GM21367 (cell line): Measurements from ENCODE around the gene EPS8L3.
"Not testable (repeated sequence)": the region's sequence is repeated elsewhere in the genome, so short reads cannot be mapped to it uniquely, and the experiment has no call there.

ENCODE experiments used
- ATAC-seq: cut with Tn5 transposase; IDR thresholded peaks from one replicate; pipeline ENCODE4 v1.9.1; 2021; ENCODE audit not compliant: unreplicated experiment

EPS8L3 gene, protein sequence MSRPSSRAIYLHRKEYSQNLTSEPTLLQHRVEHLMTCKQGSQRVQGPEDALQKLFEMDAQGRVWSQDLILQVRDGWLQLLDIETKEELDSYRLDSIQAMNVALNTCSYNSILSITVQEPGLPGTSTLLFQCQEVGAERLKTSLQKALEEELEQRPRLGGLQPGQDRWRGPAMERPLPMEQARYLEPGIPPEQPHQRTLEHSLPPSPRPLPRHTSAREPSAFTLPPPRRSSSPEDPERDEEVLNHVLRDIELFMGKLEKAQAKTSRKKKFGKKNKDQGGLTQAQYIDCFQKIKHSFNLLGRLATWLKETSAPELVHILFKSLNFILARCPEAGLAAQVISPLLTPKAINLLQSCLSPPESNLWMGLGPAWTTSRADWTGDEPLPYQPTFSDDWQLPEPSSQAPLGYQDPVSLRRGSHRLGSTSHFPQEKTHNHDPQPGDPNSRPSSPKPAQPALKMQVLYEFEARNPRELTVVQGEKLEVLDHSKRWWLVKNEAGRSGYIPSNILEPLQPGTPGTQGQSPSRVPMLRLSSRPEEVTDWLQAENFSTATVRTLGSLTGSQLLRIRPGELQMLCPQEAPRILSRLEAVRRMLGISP

DNA sequence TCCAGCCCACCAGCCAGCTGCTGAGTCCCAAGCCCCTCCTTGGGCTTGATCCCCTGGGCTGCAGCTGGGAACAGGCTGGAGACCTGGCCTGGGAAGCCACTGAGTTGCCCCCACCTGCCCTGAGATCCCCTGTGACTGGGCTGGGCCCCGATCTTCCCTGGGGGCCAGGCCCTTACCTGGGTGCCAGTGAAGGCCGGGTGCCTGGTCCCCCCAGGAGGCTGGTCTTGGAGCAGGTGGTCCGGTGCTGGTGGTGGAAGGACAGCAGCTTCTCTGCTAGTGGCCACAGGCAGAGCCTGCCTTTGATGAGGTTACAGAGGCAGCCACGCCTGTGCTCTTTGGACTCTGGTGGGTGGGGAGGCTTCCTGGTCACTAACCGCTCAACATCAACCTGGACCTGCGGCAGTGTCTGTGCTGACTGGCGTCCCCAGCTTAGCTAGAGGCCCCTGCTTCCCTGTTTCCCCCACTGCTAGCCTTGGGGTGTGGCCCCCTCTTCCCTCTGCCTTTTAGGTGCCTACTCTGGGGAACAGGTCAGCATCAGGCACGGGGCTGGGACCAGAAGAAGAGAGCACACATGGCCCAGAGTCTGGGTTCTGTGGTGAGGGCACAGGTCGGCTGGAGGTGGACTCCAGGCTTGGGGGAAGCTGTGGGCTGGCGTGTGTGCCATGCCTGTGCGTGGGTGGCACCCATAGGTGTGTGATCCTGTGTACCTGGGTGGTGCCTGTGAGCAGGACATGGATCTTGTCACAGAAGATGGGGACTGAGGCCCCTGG, at the start of gene EPS8L3:
EPS8L3 (minus strand) TSS at position 278 of the 770 bp plus-strand sequence. CDS start 2,174 bp downstream, outside the sequence.
- no peak for ATAC-seq

DNA sequence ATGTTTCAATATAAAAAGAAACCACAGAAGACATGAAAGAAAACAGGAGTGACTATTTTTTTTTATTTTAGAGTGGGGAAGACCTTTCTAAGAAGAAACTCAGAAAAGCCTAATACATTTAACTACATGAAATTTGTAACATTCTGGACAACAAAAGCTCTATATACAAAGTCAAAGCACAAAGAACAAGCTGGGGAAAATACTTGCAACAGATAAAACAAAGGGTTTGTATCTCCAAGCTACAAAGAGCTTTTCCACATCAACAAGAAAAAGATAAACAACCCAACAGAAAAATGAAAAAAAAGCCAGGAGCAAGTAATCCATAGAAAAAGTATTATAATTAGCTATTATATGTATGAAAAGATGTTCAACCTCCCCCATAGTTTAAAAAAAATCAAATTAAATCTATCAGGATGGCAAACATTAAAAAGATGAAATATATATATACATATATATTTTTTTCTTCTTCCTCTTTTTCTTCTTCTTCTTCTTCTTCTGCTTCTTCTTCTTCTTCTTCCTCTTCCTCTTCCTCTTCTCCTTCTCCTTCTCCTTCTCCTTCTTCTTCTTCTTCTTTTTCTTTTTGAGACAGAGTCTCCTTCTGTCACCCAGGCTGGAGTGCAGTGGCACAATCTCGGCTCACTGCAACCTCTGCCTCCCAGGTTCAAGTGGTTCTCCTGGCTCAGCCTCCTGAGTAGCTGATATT, 49.1 kb upstream of the EPS8L3 start:
- no peak for ATAC-seq

DNA sequence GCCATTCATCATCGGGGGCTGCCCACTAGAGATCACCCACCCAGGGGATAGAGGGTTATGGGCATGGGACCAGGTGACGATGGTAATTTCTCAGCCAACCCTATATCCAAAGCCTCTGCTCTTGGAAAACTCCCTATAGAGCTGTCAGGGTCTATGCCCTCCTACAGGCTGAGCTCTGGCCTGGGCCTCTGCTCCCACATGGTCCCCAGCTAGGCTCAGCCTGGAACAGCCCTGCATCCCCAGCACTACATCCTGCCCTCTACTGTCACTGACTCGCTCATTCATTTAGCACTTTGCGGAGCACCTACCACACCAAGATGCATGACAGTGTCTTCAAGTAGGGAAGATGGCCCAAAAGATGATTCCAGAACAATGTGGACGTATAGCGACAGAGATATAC, 45.0 kb upstream of the EPS8L3 start:
- ATAC-seq = no peak

DNA sequence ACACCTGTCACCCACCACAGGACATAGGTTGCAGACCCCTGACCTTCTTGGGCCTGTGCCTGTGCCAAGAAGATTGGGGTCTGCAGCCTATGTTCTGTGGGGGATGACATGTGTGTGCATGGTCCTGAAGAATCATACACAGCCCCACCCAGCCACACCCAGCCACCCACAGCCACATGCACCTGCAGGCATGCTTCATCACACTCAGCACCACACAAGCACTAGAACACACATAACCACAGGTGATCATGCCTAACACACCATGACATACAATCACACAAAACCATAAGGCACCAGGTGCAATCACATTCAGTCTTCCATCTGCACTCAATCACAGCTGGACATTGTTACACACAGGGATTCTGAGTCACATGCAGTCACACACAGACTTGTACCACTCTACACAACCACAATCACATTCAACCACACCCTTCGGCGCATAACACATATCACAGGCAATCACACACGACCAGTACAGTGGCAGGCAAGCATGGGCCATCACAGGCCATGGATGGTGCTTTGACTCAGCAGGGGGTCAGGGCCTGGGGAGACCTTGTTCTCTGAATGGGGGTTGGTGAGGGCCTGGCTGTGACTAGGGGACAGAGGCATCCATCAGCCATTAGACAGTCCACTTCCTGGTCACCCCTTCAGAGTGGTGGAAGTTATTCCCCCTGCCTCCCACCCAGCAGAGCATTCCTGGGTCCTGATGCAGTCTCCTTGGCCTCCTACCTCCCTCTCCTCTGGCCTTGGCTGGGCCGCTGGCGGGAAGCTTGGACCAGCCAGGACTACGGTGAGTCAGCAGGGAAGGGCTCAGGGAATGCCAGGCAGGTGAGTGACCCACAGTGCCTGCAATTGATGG, 44.3 kb upstream of the EPS8L3 start:
- no peak for ATAC-seq

DNA sequence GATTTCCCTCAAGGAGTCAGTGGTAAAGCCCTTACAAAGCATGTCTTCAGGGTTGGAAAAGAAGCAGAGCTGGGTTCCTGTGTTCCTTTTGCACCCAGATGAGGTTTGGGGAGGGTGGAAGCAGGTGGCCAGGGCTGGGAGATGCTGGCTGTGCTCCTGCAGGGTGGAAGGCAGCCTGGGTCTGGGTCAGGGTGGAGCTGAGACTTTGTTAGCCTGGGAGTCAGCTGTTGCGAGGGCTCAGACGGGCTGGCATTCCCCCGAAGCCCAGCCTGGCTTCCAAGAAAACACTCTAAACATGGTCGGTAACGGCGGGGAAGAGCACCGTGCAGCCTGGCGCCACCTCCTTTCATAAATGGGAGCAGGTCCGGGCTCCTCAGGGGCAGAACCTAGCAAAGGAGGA, 43.7 kb upstream of the EPS8L3 start:
- no peak for ATAC-seq

DNA sequence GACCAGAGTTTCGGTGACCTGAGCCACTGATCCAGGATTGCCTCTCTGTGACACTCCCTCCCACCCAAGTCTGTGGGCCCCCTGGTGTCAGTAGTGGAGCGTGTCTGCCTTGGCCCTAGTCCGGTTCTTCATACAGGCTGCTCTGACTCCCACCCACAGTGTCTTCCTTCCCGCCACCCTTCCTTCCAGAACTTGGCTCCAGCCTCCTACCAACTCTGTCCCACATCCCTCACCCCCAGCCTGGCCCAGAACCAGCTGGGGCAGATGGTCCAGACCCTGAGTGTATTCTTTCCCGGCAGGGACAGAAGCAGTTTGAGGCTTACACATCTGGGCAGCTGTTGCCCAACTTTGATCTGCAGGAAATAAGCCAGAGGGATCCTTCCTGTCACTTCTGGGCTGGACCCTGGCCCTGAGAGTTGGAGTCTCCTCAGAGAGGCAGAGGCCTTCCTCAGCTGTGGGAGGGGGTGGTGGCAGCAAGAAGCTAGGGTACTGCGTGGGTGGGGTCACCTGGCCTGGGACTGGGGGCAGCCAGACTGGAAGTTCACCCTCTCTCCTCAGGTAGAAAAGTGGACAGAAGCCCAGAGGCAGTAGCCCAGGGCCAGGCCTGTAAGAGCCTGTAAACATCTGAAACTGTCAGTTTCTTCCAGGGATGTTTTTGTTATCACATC, 43.1 kb upstream of the EPS8L3 start:
- no peak for ATAC-seq

DNA sequence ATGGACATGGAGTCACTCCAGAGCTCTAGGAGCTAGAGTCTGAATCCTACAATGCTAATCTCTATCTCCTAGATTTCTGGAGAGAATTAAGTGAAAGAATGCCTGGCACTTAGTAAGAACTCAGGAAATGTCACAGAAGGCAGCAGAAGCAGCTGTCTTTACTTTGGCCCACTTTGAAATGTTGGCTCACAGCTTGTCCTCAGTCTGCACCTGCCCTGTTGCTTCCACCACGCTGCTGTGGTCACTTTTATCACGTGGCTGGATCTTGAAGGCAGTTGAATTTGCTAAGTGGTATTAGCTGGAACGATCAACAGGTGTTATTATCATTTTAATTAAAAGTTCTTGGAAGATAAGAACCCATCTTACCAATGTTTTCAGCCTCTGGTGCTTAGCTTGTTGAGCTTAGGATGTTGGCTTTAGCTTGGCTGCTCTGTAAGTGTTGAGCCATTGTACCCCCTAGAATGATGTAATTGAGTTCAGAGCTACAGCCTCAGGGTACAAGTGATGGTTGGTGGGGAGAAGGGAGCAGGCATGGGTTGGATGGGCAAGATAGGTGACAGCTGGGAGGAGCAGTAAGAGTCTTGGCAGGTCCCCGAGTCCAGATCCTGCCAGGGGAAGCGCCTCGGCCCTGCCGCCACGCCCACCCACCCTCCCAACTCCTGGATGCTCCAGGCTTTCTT, 41.9 kb upstream of the EPS8L3 start:
- no peak for ATAC-seq

DNA sequence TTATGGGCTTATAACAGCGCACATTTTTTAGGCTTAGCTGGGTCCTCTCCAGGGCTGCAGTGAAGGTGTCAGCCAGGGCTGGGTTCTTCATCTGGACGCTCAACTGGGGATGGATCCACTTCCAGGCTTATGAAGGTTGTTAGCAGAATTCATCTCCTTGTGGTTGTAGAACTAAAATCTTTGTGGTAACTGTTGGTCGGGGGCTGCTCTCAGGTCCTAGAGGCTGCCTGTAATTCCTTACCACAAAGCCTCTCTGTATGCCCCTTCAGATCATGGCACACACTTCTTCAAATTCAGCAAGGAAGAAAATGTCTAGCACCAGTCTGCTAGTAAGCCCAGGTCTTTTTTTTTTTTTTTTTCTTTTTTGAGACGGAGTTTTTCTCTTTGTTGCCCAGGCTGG, 40.9 kb upstream of the EPS8L3 start:
- ATAC-seq = no peak

DNA sequence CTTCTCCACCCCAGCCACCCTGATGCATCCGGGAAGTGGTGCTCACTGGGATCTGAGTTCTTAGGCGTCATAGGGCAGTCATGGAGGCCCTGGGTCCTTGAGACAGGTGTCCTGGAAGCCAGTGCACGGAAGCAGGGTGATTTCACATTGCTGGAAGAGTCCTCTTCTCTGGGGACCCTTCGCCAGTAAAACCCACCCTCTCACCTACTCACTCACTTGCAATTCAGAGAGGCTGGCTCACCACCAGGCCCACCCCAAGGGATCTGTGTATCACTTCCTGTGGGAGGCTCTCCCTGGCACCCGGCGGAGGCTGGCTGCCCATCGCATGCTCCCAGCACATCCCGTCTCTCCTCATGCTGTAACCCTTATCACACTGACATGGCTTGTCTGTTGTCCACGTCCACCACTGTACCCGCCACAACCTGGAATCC, 40.2 kb upstream of the EPS8L3 start:
- no peak for ATAC-seq

DNA sequence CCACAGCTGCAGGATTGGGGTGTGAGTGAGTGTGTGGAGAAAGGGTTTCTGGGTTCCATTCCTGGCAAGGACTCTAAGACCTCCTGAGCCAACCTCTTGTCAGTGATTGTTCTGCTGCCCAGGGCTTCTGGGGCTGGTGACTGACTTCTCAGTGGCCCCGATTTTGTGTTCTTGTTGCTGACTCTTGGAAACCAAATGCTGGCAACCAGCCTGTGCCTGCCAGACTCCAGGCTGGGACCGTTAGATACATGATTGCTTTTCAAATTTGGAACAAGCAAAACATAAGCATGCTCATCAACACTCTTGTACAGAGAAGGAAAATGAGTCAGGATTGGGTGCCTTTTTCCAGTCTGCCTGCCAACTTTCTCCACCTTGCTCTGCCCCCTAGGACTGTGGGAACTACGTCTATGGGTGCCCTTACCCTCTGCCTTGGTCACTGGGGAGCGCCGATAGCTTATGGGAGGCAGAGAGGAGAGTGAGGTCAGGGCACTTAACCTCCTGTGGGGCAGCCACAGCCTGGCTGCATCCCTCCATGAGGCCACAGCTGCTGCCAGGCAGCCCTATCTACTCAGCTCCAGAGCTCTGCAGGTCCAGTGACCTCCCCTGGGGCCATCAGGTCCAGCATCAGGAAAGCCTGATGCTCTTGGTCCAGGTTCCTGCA, 39.3 kb upstream of the EPS8L3 start:
- ATAC-seq = no peak

DNA sequence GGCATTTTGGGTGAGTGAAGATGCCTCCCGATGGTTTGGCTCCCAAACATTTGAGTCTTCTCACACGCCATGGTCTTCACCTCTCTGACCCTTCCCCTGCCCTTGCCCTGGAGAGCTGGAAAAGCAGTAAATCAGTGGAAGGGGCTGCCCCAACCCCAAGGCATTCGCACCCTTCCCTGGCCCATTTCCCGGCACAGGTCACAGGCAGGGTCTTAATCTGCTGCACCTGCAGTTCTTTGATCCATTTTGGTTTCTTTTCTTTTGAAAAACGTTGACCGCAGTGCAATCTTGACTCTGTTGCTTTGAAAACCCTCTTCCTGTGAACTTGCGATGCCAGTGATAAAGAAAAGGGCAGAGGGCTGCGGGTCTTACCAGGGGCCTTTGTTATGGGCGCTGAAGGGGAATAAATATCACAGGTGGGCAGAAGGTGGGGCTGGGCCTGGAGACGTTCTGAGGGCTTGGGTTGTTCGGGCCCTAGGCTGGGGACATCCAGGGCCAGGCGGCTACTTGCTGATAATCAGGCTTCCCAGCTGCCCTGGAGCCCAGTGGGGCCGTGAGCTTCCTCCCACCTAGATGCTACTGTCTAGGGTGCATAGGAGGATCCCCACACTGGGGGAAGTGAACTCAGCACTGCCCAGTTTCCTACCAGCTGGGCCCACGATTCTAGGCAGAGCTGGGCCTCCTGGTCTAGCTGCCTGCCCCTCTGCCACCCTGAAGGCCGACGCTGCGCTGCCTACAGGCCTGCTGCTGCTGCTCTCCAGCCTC, 38.6 kb upstream of the EPS8L3 start:
- ATAC-seq = no peak

DNA sequence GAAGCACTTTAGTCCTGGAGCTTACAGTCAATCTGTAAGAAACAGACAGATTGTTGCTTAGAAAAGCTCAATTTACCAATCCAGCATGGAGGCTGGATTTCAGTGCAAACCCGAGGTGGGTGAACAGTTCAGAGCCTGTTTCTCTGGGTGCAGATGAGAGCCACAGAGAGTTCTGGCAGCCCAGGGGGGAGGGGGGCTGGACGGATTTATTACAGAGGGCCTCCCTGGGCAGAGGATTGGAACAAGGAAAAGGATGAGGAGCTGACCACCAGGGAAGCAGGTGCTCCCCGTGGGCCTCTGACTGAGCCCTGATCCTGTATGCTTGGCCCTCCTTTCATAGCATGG, 38.0 kb upstream of the EPS8L3 start:
- no peak for ATAC-seq

DNA sequence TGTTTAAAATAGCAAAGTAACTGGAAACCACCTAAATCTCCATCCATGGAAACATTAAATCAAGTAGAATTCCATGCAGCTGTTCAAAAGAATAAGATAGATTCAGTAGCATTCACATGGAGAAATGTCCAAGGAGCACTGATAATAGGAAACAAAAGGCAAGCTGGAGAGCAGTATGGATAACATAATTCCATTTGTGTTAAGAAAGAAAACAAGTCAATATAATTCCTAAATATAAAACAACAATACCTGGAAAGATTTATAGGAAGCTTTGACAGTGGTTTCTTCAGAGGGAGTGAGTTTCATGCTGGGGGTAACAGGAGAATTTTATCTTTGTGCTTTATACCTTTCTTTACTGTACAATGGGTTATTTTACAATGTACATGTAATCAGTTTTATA, 36.6 kb upstream of the EPS8L3 start:
- ATAC-seq = no peak

DNA sequence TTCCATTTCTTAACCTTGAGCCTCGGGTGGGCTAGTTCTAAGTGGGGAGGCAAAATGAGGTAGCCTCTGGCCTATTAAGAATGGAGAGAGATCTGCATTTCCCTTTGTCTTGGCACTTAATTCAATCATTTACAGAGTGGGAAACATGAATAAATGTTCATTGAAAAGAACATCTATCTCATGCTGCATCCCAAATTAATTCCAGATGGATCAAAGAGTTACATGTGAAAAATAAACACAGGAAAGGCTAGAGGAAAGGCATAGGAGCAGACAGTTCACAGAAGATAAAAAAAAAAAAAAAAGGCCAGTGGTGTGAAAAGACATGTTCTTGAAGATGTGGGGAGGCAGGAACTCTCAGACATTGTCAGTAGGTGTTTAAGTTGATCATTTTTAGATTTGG, 35.7 kb upstream of the EPS8L3 start:
- ATAC-seq = no peak

DNA sequence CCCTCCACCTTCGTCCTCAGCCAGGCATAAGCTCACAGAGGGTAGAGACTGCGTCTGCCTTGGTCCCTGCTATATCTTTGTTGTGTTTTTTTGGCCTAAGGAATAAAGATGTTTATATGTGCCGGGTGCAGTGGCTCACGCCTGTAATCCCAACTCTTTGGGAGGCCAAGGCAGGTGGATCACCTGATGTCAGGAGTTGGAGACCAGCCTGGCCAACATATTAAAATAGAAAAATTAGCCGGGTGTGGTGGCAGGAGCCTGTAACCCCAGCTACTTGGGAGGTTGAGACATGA, 33.5 kb upstream of the EPS8L3 start:
- ATAC-seq = not testable (repeated sequence)

DNA sequence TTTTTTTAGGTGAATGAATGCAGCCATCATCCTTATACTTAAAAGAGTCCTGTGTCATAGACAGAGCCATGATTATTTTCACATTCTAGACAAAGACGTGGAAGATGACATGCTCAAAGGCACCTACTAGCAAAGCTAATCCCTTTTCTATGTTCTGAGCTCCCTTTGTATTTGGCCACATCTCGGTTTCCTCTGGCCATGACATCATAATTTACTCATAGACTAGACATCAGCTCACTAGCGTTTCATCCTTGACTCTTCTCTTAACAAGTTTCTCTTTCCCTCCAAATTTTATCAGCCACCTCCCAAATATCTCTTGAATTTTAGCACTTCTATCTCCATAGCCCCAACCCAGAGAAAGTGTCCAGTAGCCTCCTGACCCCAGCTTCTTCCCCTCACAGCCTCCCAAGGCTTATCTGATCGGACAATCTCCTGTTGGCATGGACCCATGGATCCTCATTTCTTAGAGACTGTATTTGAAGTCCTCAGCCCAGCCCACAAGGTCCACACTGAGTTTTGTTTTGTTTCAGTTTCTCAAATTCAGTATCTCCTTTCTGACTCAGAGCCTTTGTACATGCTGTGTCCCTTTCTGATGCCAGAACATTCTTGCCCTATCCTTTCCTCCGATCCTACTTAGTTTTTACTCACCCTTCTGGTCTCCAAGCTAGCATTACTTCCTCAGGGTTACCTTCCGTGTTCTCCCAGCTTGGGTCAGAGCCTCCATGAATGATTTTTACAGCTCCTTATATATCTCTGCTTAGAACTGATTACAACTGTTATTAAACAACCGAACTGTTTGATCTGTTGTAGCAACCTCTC, 33.0 kb upstream of the EPS8L3 start:
- ATAC-seq = no peak

DNA sequence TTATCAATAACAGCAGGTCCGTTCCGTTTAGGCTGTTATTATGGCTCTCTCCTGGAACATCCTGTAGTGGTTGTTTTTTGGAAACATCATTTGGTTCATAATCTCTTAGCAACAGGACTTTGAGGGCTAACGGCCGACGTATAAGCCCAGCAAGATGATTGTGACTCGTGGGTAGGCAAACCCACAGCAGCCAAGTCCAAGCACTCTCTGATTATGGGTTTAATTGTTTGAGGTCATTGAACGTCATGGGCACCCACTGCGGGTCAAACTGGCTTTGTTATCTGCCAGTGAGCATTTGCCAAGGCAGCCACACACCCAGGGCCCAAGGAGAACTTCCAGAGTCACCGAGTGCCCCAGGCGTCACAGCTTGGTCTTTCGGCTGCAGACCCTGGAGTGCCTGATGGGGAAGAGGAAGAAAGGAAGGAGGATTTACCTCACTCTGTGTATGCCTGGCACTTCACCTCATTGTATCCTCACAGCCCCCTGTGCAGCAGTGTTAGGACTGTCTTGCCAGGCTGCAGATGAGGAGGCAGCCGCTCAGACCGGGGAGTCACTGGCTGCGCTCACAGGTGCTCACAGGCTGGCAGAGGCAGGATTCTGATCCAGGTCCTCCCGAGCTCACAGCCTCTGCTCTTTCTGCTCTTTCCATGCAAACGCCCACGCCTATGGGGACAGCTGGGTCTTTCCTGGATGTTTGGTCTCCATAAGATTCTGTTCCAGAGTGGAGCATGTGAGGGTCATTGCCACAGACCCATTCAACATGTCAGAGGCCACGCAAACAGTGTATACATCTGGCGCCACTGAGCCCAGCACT, 30.8 kb upstream of the EPS8L3 start:
- no peak for ATAC-seq
